ENCODE results near the gene SLC22A1. TPM values are rescaled to one million over a fixed set of nuclear protein-coding genes. Genes with fewer than 3 reads are reported as not detected.

Gene SLC22A1
- total and polyA plus RNA-seq, 2 of the 8 experiments (the other 6 are each of a cell fraction or from before 2014, with no cell fraction given): 0.12 to 0.45 TPM

GRCh38 chr6:160112628-160113299 is 8.9 kb upstream of the SLC22A1 start (continued):
- TF ChIP-seq SAP30 (IDR thresholded peaks at IDR 0.05; ENCODE audit: insufficient read depth, insufficient replicate concordance, low read length): no peak
- no peak for TF ChIP-seq EP300 (IDR thresholded peaks at IDR 0.05; ENCODE audit: borderline replicate concordance in 1 of 2, low read depth in 2 of 2, low read length in 2 of 2)
- no peak for TF ChIP-seq YY1 (IDR thresholded peaks at IDR 0.05; ENCODE audit: low read depth, low read length)
- TF ChIP-seq MAX (IDR thresholded peaks at IDR 0.05): no peak
- no peak for TF ChIP-seq ATF3 (IDR thresholded peaks at IDR 0.05; ENCODE audit: insufficient read depth, low read depth, low read length)
- TF ChIP-seq CHD7 (IDR thresholded peaks at IDR 0.05; ENCODE audit: insufficient replicate concordance, low read length): no peak
- no peak for TF ChIP-seq POLR2AphosphoS5 (IDR thresholded peaks at IDR 0.05; ENCODE audit: low read depth, low read length)
- no peak for TF ChIP-seq RNF2 (IDR thresholded peaks at IDR 0.05; ENCODE audit: borderline replicate concordance, low read depth, low read length, missing control alignments, poor library complexity, severe bottlenecking)
